ENCODE measurements around the gene GMDS. TPM values are rescaled to one million over a fixed set of nuclear protein-coding genes. Genes with fewer than 3 reads are reported as not detected.

GMDS gene
- total RNA-seq, 1 donor from 2014 or later = 34.0 TPM

GRCh38 chr6:1957746-1958145, 287.7 kb downstream of the GMDS start:
- no peak for TF ChIP-seq CTCF (IDR thresholded peaks at IDR 0.05)
- Mint-ChIP-seq H3K36me3 (ENCODE audit: low read depth) (no peaks in the 10 kb centered on the region), H3K4me1 (ENCODE audit: low read depth) (peaks cover 30% of the 10 kb centered on the region), H3K27ac (ENCODE audit: unreplicated experiment) (no peak overlapping the region), H3K4me3 (ENCODE audit: unreplicated experiment) (no peak overlapping the region), H3K27me3 (ENCODE audit: low read depth) (no peaks in the 10 kb centered on the region), H3K9me3 (ENCODE audit: low read depth) (no peaks in the 10 kb centered on the region)
- DNase-seq (ENCODE audit: low spot score) = no peak

- peak; percentile 47 for TF ChIP-seq CTCF (IDR thresholded peaks at IDR 0.05)
- H3K4me1 Mint-ChIP-seq (ENCODE audit: low read depth) = peaks cover 11% of the 10 kb centered on the region
- no peaks in the 10 kb centered on the region for H3K9me3 Mint-ChIP-seq (ENCODE audit: low read depth)
- no peak for DNase-seq (ENCODE audit: low spot score)
- no peaks in the 10 kb centered on the region for H3K27me3 Mint-ChIP-seq (ENCODE audit: low read depth)
- peaks cover 3% of the 10 kb centered on the region for H3K36me3 Mint-ChIP-seq (ENCODE audit: low read depth)
- H3K27ac Mint-ChIP-seq (ENCODE audit: unreplicated experiment) = peak overlapping the region; percentile 92
- peak overlapping the region; percentile 40 for H3K4me3 Mint-ChIP-seq (ENCODE audit: unreplicated experiment)
These were observed 292.6 kb downstream of the GMDS start for GRCh38 chr6:1952740-1953360.

GRCh38 chr6:1950631-1951030, 294.8 kb downstream of the GMDS start:
- no peak for TF ChIP-seq CTCF (IDR thresholded peaks at IDR 0.05)
- H3K9me3 Mint-ChIP-seq (ENCODE audit: low read depth) = no peaks in the 10 kb centered on the region
- no peak overlapping the region for H3K27ac Mint-ChIP-seq (ENCODE audit: unreplicated experiment)
- peaks cover 5% of the 10 kb centered on the region for H3K36me3 Mint-ChIP-seq (ENCODE audit: low read depth)
- no peak overlapping the region for H3K4me3 Mint-ChIP-seq (ENCODE audit: unreplicated experiment)
- H3K27me3 Mint-ChIP-seq (ENCODE audit: low read depth) = no peaks in the 10 kb centered on the region
- no peak for DNase-seq (ENCODE audit: low spot score)
- H3K4me1 Mint-ChIP-seq (ENCODE audit: low read depth) = peaks cover 10% of the 10 kb centered on the region

GRCh38 chr6:1949538-1949937, 295.9 kb downstream of the GMDS start:
- Mint-ChIP-seq H3K27ac (ENCODE audit: unreplicated experiment) (no peak overlapping the region), H3K36me3 (ENCODE audit: low read depth) (peaks cover 5% of the 10 kb centered on the region), H3K27me3 (ENCODE audit: low read depth) (no peaks in the 10 kb centered on the region), H3K4me1 (ENCODE audit: low read depth) (peaks cover 10% of the 10 kb centered on the region), H3K9me3 (ENCODE audit: low read depth) (no peaks in the 10 kb centered on the region), H3K4me3 (ENCODE audit: unreplicated experiment) (no peak overlapping the region)
- TF ChIP-seq CTCF (IDR thresholded peaks at IDR 0.05) = no peak
- DNase-seq (ENCODE audit: low spot score) = no peak

GRCh38 chr6:1947922-1948321, 297.5 kb downstream of the GMDS start:
- TF ChIP-seq CTCF (IDR thresholded peaks at IDR 0.05) = no peak
- H3K36me3 Mint-ChIP-seq (ENCODE audit: low read depth) = peaks cover 5% of the 10 kb centered on the region
- H3K27me3 Mint-ChIP-seq (ENCODE audit: low read depth) = no peaks in the 10 kb centered on the region

More at GRCh38 chr6:1947922-1948321, 297.5 kb downstream of the GMDS start:
- H3K9me3 Mint-ChIP-seq (ENCODE audit: low read depth) = no peaks in the 10 kb centered on the region
- H3K27ac Mint-ChIP-seq (ENCODE audit: unreplicated experiment) = no peak overlapping the region
- no peak for DNase-seq (ENCODE audit: low spot score)
- H3K4me1 Mint-ChIP-seq (ENCODE audit: low read depth) = peaks cover 7% of the 10 kb centered on the region
- H3K4me3 Mint-ChIP-seq (ENCODE audit: unreplicated experiment) = no peak overlapping the region
